Fibroblast of gingiva (primary cell): ENCODE data around the gene MYBPC3.
A peak's percentile ranks its signal among the peaks of the same experiment; 100 is the strongest.

Source experiments
- DNase-seq: peaks from one replicate; pipeline ENCODE4 v3.0.0-alpha.2; 2011; ENCODE audit warnings: low read depth

Gene MYBPC3

DNA sequence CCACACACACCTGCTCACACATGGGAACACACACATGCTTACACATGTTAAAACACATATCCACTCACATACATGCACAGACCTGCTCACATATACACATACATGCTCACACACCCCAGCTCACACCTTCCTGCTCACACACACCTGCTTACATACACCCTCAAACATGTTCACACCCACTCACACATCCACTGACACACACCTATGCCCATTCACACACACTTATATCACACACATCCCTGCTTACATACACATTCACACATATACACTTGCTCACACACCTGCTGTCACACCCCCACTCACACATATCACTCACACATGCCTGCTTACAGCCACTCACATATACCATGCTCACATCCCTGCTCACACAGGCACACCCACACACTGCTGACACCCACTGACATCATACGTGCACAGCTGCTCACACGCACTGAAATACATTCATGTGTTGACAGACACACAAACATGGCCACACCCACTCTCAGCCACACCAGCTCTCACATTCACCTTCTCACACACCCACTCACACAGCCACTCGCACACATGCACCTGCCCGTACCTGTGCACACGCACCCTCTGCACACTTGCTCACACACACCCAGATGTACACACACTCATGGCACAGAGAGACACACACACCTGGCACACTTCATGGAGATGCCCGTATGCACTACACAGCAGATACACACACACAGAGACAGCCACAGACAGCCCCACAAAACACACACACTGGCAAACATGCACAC is 5.7 kb upstream of the MYBPC3 start:
- no peak for DNase-seq

DNA sequence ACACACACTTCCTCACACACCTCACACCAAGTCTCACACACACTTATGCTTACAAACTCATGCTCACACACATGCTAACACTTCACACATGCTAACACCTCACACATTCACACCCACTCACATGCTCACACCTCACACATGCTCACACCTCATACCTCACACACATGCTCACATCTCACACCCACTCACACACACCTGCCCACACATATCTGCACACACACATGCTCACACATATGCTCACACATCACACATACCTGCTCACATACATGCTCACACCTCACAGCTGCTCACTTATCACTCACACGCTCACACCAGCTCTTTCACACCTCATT is 4.5 kb upstream of the MYBPC3 start:
- no peak for DNase-seq

DNA sequence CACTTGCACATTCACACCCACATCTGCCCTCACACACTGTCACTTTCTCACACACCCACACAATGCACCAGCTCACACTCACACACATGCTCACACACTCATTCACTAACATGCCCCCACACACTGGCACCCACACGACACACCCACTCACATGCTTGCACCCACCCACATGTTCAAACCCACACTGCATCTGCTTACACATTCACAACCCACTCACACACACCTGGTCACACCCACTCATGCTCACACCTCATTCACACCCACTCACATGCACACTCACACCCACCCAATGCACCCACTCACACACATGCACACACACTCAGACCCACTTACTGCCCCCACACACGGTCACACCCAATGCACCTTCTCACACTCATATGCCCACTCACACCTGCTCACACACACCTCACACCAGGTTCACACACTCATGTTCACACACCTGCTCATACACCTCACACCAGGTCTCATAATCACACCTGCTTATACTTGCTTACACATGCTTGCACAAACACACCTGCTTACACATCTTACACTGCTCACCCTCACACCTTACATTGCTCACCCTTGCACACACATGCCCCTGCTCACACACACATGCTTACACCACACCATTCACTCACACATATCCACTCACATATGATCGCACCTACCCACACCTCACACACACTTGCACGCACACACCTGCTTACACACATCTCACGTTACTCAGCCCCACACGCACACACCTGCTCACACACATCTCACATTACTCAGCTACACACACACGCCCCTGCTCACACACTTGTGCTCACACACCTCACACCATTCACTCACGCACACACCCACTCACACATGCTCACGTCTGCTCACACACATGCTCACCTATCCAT is 3.9 kb upstream of the MYBPC3 start:
- no peak for DNase-seq

DNA sequence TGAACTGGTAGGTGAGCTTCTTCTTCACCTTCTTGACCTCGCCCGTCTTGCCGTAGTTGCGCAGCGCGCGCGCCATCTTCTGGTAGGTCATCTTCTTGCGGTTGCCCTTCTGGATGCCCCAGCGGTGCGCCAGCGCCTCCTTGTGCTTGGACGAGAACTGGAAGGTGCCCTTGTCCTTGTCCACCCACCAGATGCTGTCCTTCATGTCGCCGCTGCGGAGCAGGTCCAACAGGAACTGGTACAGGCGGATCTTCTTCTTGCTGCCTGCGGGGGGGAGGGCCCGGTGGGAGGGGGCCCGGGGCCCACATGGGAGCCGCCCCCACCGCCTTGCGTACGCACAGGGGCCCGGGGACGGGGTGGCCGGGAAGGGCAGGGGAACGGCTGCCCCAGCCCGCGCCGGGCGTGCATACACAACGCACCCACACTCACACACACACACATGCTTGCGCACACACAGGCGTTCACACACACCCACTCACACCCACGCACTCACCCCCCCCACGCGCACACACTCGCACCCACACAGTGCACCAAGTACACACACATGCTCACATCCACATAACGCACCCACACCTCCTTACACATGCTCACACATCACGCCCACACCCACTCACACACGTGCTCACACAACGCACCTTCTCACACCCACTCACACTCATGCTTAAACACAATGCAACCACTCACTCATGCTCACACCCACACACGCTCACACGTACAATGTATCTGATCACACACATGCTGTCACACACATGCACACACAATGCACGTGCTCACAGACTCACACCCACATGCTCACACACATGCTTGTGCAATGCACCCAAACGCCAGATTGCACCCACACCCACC is 3.0 kb upstream of the MYBPC3 start:
- peak; percentile 89 for DNase-seq

DNA sequence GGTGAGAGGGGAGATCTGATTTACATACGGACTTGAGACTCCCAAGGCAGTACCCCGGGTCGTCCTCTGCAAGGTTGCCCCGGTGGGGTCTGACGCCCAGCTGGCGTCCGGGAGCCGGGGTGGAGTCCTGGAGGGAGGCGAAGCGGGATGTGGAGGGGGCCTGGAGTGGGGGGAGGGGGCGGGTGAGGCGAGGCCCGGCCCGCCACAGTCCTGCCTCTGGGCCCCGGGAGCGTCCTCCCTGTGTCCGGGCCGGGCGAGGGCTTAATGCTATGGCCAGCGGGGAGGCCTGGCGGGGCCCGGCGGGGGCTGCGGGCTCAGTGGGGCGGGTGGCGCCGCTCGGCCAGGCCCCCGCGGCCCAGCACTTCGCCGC is 2.4 kb upstream of the MYBPC3 start:
- DNase-seq: no peak

DNA sequence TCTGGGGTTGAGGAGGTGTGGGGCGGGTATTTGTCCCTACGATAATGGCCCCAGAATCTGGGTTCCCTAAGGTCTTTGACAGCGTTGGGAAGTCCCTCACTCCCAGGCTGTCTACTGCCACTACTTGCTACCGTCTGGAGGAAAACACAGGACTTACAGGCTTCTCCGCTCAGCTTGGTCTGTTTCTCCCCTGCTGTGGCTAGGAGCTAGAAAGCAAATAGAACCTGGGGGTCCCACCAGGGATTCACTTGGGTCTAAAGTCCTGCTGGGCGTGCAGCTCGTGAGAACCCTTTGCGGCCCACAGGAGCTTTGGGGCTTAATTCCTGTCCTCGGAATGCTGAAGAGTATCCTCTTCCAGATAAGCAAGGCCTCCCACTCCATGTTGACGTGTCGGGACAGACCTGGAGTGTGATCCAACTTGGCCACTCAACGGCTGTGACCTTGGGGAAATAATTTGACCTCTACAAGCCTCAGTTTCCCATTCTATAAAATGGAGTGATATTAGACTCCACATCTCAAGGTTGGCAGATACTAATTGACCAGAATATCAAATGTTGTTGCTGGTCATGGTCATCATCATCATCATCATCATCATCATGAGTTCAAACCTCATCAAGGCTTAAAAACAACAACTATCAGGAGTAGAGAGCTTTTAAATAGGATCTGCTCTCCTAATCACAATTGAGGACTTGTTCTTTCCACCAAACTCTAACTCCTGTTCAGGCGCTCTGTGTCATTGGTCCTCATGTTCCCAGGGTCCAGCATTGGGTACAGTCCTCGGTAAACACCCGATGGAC is 1.7 kb upstream of the MYBPC3 start:
- DNase-seq: no peak

DNA sequence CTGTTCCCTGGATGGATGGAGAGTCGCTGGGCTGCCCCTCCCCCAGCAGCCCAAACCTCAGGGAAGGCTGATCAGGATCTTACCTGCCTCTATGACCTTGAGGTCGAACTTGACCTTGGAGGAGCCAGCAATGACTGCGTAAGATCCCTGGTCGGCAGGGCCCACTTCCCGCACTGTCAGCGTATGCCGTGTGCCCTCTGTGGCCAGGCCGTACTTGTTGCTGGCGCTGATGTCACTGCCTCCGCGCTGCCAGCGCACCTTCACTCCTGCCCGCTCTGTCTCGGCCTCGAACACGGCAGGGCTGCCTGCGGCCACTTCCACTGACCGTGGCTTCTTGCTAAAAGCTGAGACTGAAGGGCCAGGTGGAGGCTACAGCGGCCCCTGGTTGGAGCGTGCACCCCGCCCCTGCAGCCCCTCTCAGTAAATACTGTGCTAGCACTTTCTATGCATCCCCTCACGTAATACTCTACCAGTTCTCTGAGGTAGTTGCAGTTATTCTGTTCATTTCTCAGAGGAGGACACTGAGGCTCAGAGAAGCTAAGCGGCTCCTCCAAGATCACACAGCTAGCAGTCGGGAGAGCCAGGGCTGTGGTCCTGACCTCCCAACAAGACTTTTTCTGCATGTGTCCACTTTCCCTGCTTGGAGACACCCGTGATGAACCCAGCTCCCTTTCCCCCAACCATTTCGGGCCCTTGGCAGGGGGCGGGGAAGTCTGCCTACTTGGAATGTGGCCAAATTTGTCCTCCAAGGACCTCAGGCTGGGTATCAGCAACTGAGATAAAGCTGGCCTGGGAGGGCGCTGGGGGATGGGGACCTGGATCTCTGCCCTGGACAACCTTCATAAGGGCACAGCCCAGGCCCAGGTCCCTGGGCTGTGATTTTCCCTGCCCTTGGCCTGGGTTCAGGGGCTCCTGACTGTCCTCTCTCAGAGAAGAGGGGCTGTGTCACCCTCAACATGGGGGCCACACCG is 1.1 kb downstream of the MYBPC3 start:
- DNase-seq: no peak

DNA sequence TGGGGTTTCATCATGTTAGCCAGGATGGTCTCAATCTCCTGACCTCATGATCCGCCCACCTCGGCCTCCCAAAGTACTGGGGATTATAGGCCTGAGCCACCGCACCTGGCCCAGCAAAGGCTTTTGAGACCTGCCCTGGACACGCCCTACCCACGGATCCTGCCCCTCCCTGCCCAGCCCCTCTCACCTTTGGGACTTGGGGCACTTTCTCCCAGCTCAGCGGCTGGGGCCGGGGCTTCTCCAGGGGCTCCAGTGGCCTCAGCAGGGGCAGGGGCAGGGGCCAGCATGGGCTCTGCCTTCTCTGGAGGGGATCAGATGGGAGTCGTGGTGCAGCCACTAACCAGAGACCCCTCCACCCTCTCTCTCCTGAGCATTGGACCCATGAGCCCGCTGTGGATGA is 2.2 kb downstream of the MYBPC3 start:
- DNase-seq: no peak

DNA sequence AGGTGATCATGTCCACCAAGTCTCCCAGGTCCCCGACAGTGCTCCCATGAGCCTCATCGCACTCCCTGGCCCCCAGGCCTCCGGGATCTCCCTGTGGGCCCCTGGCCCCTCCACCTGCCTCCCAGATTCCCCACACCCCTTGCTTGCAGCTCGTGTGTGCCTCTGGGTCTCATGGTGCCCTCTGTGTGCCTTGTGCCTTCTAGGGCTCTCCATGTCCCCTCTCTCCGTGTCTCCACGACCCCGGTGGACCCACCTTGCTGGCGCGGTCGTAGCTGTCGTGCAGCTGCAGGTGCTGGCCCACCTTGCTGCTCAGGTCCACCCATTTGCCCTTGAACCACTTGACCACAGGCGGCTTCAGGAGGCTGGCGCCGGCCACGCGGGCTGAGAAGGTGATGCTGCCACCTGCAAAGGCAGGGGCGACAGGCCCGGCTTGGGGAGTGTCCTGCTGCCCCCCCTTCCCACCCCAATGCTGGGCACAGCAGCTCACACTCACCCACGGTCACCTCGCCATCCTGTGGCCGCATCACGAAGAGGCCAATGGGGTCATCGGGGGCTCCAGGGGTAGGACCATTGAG is 2.9 kb downstream of the MYBPC3 start:
- no peak for DNase-seq

DNA sequence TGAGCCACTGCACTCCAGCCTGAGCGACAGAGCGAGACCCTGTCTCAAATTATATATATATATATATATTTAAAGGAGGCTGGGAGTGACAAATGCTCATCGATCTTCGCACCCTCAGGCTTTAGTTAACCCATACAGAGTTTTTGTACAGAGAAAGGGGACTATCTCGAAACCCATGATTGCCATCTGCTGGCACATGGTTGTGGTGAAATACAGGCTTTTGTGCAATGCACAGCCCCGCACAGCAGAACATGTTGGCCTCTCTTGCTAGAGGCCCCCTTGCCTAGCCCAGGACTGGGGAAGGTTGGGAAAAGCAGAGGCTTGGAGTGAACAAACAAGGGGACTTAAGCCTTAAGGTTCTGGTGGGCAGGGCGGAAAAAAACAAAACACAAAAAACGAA is 3.6 kb downstream of the MYBPC3 start:
- DNase-seq: no peak

DNA sequence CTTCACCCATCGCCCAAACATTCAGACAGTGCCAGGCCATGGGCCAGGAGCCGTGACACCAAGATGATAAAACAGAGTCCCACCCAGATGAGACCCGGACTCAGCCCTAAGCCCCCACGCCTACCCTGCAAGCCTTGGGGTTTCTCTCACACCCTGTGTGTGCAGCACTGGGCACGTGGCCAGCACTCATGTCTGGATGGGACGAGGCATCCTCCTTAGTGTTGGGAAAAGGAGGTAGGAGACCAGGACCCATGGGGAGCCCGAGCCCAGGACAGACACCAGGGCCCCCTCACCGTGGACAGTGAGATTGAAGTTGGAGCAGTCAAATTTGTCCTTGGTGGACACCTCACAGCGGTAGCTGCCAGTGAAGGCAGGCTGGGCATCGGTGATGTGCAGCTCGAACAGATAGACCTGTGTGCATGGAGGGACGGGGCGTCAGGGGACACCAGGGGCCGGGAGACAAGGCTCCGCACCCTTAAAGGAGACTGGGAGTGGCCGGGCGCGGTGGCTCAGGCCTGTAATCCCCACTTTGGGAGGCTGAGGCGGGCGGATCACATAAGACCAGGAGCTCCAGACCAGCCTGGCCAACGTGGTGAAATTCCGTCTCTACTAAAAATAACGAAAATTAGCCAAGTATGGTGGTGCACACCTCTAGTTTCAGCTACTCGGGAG is 4.2 kb downstream of the MYBPC3 start:
- DNase-seq: no peak

DNA sequence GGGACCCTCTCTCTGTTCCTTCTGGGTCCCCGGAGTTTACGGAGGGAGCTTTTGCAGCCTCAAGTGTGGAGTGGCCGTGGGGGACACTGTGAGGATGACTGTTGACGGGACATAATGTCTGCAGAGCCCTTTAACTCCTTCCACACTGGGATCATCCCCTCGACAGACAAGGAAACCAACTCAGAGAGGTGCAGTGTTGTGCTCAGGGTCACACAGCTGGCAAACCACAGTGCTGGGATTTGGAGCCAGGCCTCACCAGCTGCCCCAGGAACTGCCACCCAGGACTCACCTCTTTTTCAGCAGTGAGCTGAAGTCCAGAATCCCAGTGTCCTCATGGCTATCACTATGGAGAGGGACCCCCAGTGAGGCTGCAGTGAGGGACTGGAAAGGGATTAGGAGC is 5.4 kb downstream of the MYBPC3 start:
- no peak for DNase-seq

DNA sequence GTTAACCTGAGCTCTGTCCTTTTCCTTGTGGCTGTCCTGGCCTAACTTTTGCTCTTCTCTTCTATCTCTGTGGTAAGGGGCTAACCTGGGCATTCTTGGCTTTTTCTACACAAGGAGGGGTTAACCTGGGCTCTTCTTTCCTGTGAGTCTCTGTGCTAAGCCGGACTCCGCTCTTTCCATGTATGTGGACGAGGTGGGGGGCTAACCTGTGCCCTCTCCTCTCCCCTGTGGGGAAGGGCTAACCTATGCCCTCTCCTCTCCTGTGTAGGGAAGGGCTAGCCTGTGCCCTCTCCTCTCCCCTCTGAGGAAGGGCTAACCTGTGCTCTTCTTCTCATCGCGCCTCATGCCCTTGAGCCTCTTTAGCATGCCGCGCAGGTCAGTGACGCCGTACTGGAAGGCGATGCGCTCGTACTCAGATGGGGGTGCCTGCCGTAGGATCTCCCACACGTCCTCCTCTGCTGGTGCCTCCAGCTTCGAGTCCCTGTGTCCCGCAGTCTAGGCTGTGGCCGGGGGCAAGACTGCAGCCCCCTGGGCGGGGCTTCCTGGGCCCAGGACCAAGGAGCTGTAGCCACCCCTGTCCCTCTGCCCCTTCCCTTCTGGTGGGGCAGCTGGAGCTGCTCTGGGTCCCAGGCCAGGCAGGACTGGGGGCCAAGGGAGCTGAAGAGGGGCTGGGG is 6.5 kb downstream of the MYBPC3 start:
- DNase-seq: no peak

DNA sequence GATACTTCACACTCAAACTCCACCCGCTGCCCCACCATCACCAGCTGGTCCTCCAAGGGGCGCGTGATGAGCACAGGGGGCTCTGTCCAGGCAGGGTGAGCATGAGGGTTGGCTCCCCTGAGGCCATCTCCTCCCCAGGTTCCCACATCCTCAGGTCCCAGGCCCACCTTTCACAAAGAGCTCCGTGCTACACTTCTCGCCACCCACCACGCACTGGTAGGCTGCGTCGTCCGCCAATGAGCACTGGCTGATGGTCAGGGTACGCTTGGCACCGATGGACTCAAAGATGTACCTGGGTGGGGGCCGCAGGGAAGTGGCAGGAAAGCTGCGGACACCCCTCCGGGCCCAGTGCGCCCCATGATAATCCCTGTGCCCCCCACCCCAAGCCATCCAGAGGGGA is 9.6 kb downstream of the MYBPC3 start:
- DNase-seq: no peak

DNA sequence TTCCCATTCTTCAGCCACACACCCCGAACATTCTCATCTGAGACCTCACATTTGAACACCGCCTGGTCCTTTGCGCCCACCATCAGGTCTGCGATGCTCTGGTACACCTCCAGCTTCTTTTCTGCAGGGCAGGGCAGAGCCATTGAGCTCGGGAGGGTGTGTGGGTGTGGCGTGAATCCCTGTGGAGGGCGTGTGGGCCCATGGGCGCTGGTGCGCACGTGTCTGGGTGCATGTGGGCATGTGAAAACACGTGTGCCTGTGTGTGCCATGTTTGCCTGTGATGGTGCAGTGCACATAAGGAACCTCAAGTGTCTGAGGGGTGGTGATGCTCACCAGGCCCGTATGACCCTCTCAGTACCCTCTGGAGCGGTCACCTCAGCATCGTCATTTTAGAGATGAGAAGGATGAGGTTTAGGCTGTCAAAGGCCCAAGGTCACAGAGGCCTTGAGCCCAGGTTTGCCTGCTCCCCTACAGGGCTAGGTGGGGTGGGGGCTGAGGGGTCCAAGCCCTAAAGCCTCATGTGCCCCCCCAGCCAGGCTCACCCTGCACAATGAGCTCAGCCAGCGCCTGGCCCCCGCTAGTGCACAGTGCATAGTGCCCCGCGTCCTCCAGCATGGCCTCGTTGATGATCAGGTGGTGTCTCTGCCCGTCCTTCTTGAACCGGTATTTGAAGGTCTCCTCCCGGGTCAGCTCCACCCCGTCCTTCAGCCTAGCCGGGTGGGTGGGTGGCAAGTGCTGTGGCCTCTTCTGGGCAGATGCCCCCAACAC is 10.3 kb downstream of the MYBPC3 start:
- DNase-seq: no peak

DNA sequence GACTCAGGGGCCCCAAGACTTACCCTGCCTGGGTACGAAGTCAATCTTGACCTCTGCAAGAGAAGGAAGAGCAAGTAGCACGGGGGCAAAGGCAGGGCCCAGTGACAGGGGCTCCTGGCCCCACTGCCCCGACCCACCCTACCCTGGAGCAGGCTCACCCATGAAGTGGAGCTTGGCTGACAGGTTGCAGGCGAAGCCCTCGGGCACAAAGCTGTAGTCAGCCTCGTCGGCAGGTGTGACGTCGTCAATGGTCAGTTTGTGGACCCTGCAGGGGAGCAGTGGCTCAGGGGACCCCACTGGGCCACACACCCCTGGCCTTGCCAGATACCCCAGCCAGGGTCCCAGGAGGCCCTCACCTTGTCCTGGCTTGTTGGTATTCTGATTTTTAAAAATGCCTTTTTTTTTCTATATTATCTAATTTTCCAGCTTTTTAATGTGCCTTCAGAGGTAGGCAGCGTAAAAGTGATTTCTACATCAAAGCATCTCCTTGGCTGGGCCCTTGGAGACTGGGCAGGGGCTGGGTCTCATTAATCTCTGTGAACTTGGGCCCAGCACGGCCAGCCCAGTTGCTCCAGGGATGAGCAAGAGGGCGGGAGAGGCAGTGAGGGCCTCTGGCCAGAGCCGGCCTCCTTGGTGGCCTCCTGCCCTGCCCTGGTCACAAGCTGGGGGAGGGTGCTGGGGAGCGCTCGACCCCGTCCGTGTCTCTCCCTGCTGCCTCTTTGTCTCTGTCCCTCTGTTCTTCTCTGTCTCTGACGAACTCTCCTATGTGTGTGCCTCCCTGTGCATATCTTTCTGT is 11.3 kb downstream of the MYBPC3 start:
- DNase-seq: no peak

DNA sequence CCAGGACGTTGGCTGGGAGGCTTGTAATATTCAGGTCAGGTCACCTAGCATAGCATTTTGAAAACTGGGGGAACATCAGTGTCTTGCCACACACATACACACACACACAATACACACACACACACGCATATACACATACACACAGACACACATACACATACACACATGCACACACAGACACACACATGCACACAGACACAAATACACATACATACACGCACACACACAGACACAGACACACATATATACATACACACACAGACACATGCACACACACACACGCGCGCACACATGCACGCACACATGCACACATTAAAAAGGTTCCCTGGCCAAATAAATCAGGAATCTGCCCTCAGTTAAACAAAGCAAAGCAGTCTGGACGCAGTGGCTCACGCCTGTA is 12.5 kb downstream of the MYBPC3 start:
- no peak for DNase-seq
